ENCODE measurements around the gene GUCY2C. TPM values are rescaled to one million over a fixed set of nuclear protein-coding genes. Genes with fewer than 3 reads are reported as not detected.

The GUCY2C gene
- total RNA-seq, 1 experiment from 2014 or later, result 1.9 TPM

DNA sequence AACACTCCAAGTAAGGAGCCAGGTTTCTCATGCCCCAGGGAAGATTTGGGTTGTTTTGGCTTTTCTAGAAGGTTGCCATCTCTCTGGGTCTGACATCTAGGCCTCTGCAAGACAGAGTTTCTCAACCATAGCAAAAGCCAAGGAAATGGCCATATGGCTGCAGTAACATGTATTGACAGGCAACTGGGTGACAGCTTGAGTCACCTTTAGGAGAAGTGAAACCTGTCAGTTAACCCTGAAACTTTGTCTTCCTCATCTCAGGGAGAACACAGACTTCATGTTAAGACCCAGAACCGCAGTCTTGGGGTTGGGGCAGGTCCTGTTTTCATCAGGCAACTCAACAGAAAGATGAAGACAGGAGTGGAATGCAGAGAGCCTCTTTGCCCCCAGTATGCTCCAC is 82.7 kb downstream of the GUCY2C start:
- H2BK120ac ChIP-seq (ENCODE audit: low read depth, low read length, poor library complexity, severe bottlenecking), result no peak overlapping the region
- no peaks in the 10 kb centered on the region for H3K23me2 ChIP-seq (ENCODE audit: insufficient read length, low read depth, low read length, poor library complexity, severe bottlenecking)
- no peak overlapping the region for H2BK15ac ChIP-seq (ENCODE audit: low read depth, low read length)
- no peak overlapping the region for H2AFZ ChIP-seq (ENCODE audit: low read length)
- no peak overlapping the region for H3K4ac ChIP-seq (ENCODE audit: low read depth, low read length)
- no peak overlapping the region for H3K14ac ChIP-seq (ENCODE audit: insufficient read depth, low read length)
- no peak overlapping the region for H2BK12ac ChIP-seq (ENCODE audit: insufficient read length, low read depth, low read length)
- H4K8ac ChIP-seq (replicated peaks; ENCODE audit: insufficient read length, low read depth, low read length), result no peak overlapping the region
- no peak overlapping the region for H2AK5ac ChIP-seq (ENCODE audit: insufficient read length, low read length)
- H3K27ac ChIP-seq (ENCODE audit: insufficient read length, low read depth, low read length), result no peak overlapping the region
- TF ChIP-seq, protein P1, sequence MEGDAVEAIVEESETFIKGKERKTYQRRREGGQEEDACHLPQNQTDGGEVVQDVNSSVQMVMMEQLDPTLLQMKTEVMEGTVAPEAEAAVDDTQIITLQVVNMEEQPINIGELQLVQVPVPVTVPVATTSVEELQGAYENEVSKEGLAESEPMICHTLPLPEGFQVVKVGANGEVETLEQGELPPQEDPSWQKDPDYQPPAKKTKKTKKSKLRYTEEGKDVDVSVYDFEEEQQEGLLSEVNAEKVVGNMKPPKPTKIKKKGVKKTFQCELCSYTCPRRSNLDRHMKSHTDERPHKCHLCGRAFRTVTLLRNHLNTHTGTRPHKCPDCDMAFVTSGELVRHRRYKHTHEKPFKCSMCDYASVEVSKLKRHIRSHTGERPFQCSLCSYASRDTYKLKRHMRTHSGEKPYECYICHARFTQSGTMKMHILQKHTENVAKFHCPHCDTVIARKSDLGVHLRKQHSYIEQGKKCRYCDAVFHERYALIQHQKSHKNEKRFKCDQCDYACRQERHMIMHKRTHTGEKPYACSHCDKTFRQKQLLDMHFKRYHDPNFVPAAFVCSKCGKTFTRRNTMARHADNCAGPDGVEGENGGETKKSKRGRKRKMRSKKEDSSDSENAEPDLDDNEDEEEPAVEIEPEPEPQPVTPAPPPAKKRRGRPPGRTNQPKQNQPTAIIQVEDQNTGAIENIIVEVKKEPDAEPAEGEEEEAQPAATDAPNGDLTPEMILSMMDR (conservative IDR thresholded peaks at IDR 0.05), result no peak
- no peak overlapping the region for H4K5ac ChIP-seq (ENCODE audit: insufficient read length, low read depth, low read length)
- no peaks in the 10 kb centered on the region for H3K4me1 ChIP-seq (ENCODE audit: insufficient read depth, low read length)
- no peaks in the 10 kb centered on the region for H3K79me1 ChIP-seq (ENCODE audit: insufficient read depth, low read depth, low read length, poor library complexity, severe bottlenecking)
- H2BK5ac ChIP-seq (ENCODE audit: insufficient read length, low read length), result no peak overlapping the region
- H3K4me2 ChIP-seq (ENCODE audit: insufficient read depth, insufficient read length, low read length), result no peak overlapping the region
- H3K23ac ChIP-seq (ENCODE audit: insufficient read length, low read depth, low read length), result no peak overlapping the region
- peaks cover 9 to 12% of the 10 kb centered on the region in 2 experiments for H3K9me3 Mint-ChIP-seq
- no peak overlapping the region for H4K91ac ChIP-seq (ENCODE audit: insufficient read length, low read depth, low read length)
- no peaks in the 10 kb centered on the region for H4K20me1 ChIP-seq (ENCODE audit: control insufficient read depth, insufficient read depth, insufficient read length)
- H3K79me2 ChIP-seq (ENCODE audit: insufficient read depth, low read length), result no peaks in the 10 kb centered on the region
- no peak overlapping the region for H3K27ac Mint-ChIP-seq
- H3K9me3 ChIP-seq (ENCODE audit: control insufficient read depth, low read depth, low read length), result no peaks in the 10 kb centered on the region
- no peak overlapping the region for H2BK20ac ChIP-seq (ENCODE audit: low read depth, low read length, poor library complexity, severe bottlenecking)
- no peak overlapping the region for H3K18ac ChIP-seq (ENCODE audit: insufficient read length, low read depth, low read length)
- WGBS (ENCODE audit: extremely low coverage, insufficient read length, low lambda C conversion rate), result no CpG with 5 or more reads among the region's 1 CpG
- peaks cover 0 to 8% (median 4%) of the 10 kb centered on the region in 3 experiments; a peak in 2 of 7 replicates for H3K36me3 Mint-ChIP-seq (ENCODE audit: insufficient read depth in 1 of 3, low read depth in 3 of 3)
- H3K27me3 ChIP-seq (ENCODE audit: insufficient read depth, low read length), result no peaks in the 10 kb centered on the region
- H3T11ph ChIP-seq (ENCODE audit: low read length), result no peak overlapping the region
- H3K27me3 Mint-ChIP-seq (ENCODE audit: low read depth), result no peaks in the 10 kb centered on the region
- no peak overlapping the region for H3K4me3 Mint-ChIP-seq
- H3K9ac ChIP-seq (ENCODE audit: extremely low read depth, insufficient read length, low read length), result no peak overlapping the region
- no peak overlapping the region for H3K56ac ChIP-seq (ENCODE audit: insufficient read length, low read depth, low read length)
- DNase-seq, result no peak
- peaks cover 8 to 10% of the 10 kb centered on the region in 2 experiments for H3K4me1 Mint-ChIP-seq

Measured in H9 (cell line).